ENCODE measurements around the gene PPA1.

- no peak for TF ChIP-seq SPI1 (IDR thresholded peaks at IDR 0.05; ENCODE audit: low read depth, low read length)
- TF ChIP-seq POLR2A (IDR thresholded peaks at IDR 0.05; ENCODE audit: low read depth, low read length) = no peak
- no peak for TF ChIP-seq TAF1 (IDR thresholded peaks at IDR 0.05; ENCODE audit: low read depth, low read length)
- TF ChIP-seq POU2F2 (IDR thresholded peaks at IDR 0.05; ENCODE audit: low read depth, low read length) = no peak
- no peak for TF ChIP-seq POLR2AphosphoS5 (IDR thresholded peaks at IDR 0.05; ENCODE audit: low read depth, low read length)
- no peak for TF ChIP-seq PAX5 (IDR thresholded peaks at IDR 0.05; ENCODE audit: insufficient read depth, low read length, severe bottlenecking)
Observed at GRCh38 chr10:70186090-70186489, 47.1 kb downstream of the PPA1 start.
